GM18526 (cell line): Measurements from ENCODE around the gene EEF1E1.
A peak's percentile ranks its signal among the peaks of the same experiment; 100 is the strongest.

ENCODE experiments used
- POLR2A ChIP-seq: IDR thresholded peaks from 3 replicates; pipeline ENCODE4 v1.6.1; 2011; ENCODE audit not compliant: insufficient read length; ENCODE audit errors: extremely low read depth

Gene EEF1E1

GRCh38 chr6:8077991-8078390, 24.4 kb downstream of the EEF1E1 start:
- TF ChIP-seq POLR2A: no peak

DNA sequence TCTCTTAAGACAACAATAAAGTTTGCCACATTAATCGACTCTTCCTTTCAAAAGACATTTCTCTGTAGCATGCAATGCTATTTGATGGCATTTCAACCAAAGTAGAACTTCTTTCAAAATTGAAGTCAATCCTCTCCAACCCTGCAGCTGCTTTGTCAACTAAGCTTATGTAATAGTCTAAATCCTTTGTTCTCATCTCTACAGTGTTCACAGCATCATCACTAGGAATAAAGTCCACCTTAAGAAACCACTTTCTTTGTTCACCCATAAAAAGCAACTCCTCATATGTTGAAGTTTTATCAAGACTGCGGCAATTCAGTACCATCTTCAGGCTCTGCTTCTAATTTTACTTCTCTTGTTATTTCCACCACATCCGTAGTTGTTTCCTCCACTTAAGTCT, 26.6 kb downstream of the EEF1E1 start:
- TF ChIP-seq POLR2A: no peak

- no peak for TF ChIP-seq POLR2A
Measured at GRCh38 chr6:8075185-8075584, 27.2 kb downstream of the EEF1E1 start.

DNA sequence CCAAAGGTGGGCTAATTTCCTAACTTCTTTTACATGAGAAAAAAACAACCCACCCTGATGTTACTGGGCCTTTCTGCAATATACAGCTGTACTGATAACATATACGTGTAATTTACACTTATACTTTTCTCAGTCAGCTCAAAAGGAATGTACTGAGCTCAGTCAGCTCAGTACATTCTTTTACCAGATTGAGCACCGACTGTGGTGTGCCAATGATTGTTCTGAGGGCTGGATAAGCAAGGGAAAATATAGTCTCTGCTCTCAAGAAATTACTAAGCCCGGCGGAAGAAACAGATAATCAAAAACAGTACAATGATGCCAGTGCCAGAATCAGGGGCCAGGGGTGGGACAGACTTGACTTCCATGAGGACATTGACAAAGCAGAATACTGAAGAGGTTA, 28.1 kb downstream of the EEF1E1 start:
- TF ChIP-seq POLR2A: no peak

DNA sequence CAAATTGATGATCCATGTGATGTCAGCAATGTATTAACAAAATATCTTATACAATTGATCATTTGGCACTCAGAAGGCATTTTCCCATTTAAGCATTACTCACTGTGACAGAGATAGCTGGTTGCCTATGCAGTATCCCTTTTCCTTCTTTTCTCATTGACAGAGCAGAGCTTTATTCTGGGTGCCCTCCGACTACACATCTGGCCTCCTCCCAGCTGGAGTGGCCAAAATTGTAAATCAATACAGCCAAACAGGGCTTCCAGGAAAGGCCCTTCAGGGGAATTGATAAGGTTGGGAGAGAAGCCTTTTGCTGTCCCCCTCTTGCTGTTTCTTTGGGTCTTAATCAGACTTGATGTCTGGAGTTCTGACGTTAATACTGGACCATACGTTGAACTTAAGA, 28.6 kb downstream of the EEF1E1 start:
- TF ChIP-seq POLR2A: no peak

GRCh38 chr6:8070718-8071117, 31.6 kb downstream of the EEF1E1 start:
- TF ChIP-seq POLR2A: no peak

- TF ChIP-seq POLR2A: no peak
Measured at GRCh38 chr6:8069631-8070284, 32.6 kb downstream of the EEF1E1 start.

- TF ChIP-seq POLR2A: no peak
Measured at GRCh38 chr6:8069151-8069550, 33.2 kb downstream of the EEF1E1 start.

DNA sequence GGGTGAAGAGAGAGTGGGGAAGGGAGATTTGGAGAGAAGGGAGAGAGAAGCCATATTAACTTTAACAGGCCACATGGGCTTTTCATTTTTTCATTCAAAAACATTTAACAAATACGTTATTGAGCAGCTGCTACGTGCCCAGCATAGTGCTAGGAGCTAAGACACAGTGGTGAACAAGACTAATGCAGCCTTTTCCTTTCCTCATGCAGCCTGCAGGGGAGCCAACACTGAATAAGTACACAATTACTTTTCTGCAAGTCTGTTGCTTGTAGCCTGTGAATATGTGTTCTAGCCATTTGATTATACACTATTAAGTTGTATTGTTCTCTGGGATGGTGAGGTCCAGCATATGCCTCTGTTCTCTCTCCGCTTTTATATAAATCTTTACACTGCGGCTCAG, 36.2 kb downstream of the EEF1E1 start:
- TF ChIP-seq POLR2A: no peak

DNA sequence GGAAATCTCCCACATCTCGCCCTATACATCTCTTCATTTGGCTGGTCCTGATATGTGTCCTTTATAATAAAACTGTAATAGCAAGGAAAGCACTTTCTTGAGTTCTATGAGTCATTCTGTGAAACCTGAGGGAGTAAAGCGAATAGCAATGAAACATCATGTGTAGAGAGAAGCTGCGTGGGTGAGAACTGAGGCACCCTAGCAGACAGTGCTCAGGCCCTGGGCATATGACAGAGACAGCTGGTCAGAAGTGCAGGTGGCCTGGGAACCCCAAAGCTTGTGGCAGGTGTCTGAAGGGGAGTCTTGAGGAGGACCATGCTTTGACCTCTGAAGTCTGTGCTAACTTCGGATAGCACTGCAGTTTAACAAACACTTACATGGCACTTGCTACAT, 36.8 kb downstream of the EEF1E1 start:
- TF ChIP-seq POLR2A: no peak

GRCh38 chr6:8064638-8065518, 37.5 kb downstream of the EEF1E1 start:
- TF ChIP-seq POLR2A: no peak

GRCh38 chr6:8063761-8064637, 38.3 kb downstream of the EEF1E1 start, which contains the start of gene BLOC1S5:
BLOC1S5 (minus strand) TSS chr6:8064389; CDS start chr6:8064376, 13 bp downstream.
- peak; percentile 71 for TF ChIP-seq POLR2A

GRCh38 chr6:8061736-8062135, 40.6 kb downstream of the EEF1E1 start:
- no peak for TF ChIP-seq POLR2A

- TF ChIP-seq POLR2A: no peak
Measured at GRCh38 chr6:8060346-8060745, 42.0 kb downstream of the EEF1E1 start.

DNA sequence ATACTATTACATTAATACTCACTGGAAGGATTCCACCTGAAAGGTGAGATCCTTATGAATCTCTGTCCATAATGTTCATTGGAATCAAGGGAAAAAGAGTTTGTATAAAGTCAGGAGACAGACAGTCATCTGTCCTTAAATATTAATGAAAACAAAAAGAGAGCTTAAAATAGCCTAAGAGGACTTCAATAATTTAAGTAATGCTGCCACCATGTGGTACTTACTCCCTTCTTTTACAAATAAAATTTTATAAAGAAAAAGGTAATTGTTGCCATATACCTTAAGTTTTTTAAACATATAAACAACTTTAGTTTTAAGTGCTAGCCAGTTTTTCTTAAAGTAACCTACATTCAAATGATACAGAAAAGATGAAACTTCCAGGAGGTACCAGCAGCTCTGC, 43.2 kb downstream of the EEF1E1 start:
- no peak for TF ChIP-seq POLR2A

DNA sequence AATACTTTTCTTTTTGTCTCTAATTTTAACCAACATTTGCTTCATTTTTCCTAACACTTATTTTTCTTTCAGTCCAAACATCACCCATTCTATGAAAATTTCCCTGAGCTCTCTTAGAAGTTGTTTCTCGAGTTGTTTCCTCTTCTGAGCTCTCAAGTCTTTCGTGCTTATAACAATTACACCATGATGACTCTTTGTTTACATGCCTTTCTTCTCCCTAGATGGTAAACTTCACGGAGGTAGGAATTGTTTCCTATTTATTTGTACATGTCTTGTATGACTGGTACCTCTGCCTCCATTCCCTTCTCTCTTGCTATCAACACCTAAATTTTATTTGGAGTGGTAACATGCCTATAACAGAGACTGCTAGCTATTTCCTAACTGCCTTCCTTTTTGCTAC, 44.6 kb downstream of the EEF1E1 start:
- no peak for TF ChIP-seq POLR2A

GRCh38 chr6:8057263-8057662, 45.1 kb downstream of the EEF1E1 start:
- no peak for TF ChIP-seq POLR2A
